Neural crest cell (in vitro differentiated cells): ENCODE measurements around the gene TRAPPC10. TPM values are rescaled to one million over a fixed set of nuclear protein-coding genes. Genes with fewer than 3 reads are reported as not detected.

Source experiments
- DNase-seq: peaks from one replicate; pipeline ENCODE4 v3.0.0; 2021; ENCODE audit warnings: low read depth, mixed read lengths, low spot score
- H3K27ac Mint-ChIP-seq: one replicate; pipeline ENCODE4 v1.8.0; 2021; ENCODE audit warnings: mild to moderate bottlenecking, mixed read lengths; ENCODE audit not compliant: unreplicated experiment
- H3K27me3 Mint-ChIP-seq: 2 replicates; pipeline ENCODE4 v1.8.0; 2021; ENCODE audit warnings: low read depth, mild to moderate bottlenecking, mixed read lengths
- H3K36me3 Mint-ChIP-seq: 2 replicates; pipeline ENCODE4 v1.8.0; 2021; ENCODE audit warnings: low read depth, mild to moderate bottlenecking, mixed read lengths
- H3K4me1 Mint-ChIP-seq: 2 replicates; pipeline ENCODE4 v1.8.0; 2021; ENCODE audit warnings: mixed read lengths
- H3K4me3 Mint-ChIP-seq: one replicate; pipeline ENCODE4 v1.8.0; 2021; ENCODE audit warnings: mild to moderate bottlenecking, mixed read lengths
- H3K9me3 Mint-ChIP-seq: 2 replicates; pipeline ENCODE4 v1.8.0; 2021; ENCODE audit warnings: mixed read lengths
- CTCF ChIP-seq: fragments of 200-600 bp; sonication (generic); conservative IDR thresholded peaks from 2 replicates; pipeline ENCODE4 v1.5.0; 2021; ENCODE audit warnings: antibody characterized with exemption, mild to moderate bottlenecking
- long read RNA-seq: library from polyadenylated mRNA; unstranded; transcript quantifications from one replicate; pipeline ENCODE4 v2.0.0, GENCODE V29; 2020
- total RNA-seq: library from RNA; stranded (reverse); gene quantifications from 2 replicates; pipeline ENCODE4 v1.2.1, GENCODE V29; 2021

Gene TRAPPC10
- total RNA-seq, result 35.1 and 36.7 TPM in 2 replicates
- long read RNA-seq, partial matches to known transcripts, result 1 of 3 reads
- long read RNA-seq, other reads (novel, unspliced or antisense), result 2 of 3 reads

GRCh38 chr21:44011579-44012473, at the start of gene TRAPPC10:
Gene TRAPPC10 (plus strand): TSS chr21:44012309. CDS start chr21:44012494, 185 bp downstream.
- no peaks in the 10 kb centered on the region for H3K9me3 Mint-ChIP-seq
- H3K4me1 Mint-ChIP-seq, result peaks cover 33% of the 10 kb centered on the region
- no peaks in the 10 kb centered on the region for H3K27me3 Mint-ChIP-seq
- H3K27ac Mint-ChIP-seq, result peak within 1 kb of the TSS; percentile 89
- TF ChIP-seq CTCF, result no peak
- H3K36me3 Mint-ChIP-seq, result no peaks in the 10 kb centered on the region
- peak; percentile 68 for DNase-seq
- peak within 1 kb of the TSS; percentile 92 for H3K4me3 Mint-ChIP-seq

- no peaks in the 10 kb centered on the region for H3K4me1 Mint-ChIP-seq
Measured at GRCh38 chr21:43965911-43966585, 46.1 kb upstream of the TRAPPC10 start.

GRCh38 chr21:43966946-43967512, 45.1 kb upstream of the TRAPPC10 start:
- no peak overlapping the region for H3K4me3 Mint-ChIP-seq
- no peaks in the 10 kb centered on the region for H3K4me1 Mint-ChIP-seq
- H3K27me3 Mint-ChIP-seq, result no peaks in the 10 kb centered on the region
- H3K9me3 Mint-ChIP-seq, result no peaks in the 10 kb centered on the region
- peaks cover 8% of the 10 kb centered on the region for H3K36me3 Mint-ChIP-seq
- DNase-seq, result no peak
- TF ChIP-seq CTCF, result no peak
- no peak overlapping the region for H3K27ac Mint-ChIP-seq

More at GRCh38 chr21:43965911-43966585, 46.1 kb upstream of the TRAPPC10 start:
- H3K27ac Mint-ChIP-seq, result no peak overlapping the region
- H3K4me3 Mint-ChIP-seq, result no peak overlapping the region
- H3K9me3 Mint-ChIP-seq, result no peaks in the 10 kb centered on the region
- H3K36me3 Mint-ChIP-seq, result peaks cover 8% of the 10 kb centered on the region
- DNase-seq, result no peak
- H3K27me3 Mint-ChIP-seq, result no peaks in the 10 kb centered on the region
- TF ChIP-seq CTCF, result no peak

- no peak for TF ChIP-seq CTCF
- Mint-ChIP-seq H3K9me3 (no peaks in the 10 kb centered on the region), H3K36me3 (peaks cover 4% of the 10 kb centered on the region), H3K27ac (no peak overlapping the region), H3K4me3 (no peak overlapping the region), H3K27me3 (no peaks in the 10 kb centered on the region), H3K4me1 (no peaks in the 10 kb centered on the region)
- no peak for DNase-seq
Measured at GRCh38 chr21:43967981-43968380, 44.1 kb upstream of the TRAPPC10 start.

GRCh38 chr21:43968410-43969114, 43.5 kb upstream of the TRAPPC10 start:
- H3K4me1 Mint-ChIP-seq, result no peaks in the 10 kb centered on the region
- no peaks in the 10 kb centered on the region for H3K27me3 Mint-ChIP-seq
- H3K27ac Mint-ChIP-seq, result no peak overlapping the region
- no peaks in the 10 kb centered on the region for H3K9me3 Mint-ChIP-seq
- H3K4me3 Mint-ChIP-seq, result no peak overlapping the region
- no peak for TF ChIP-seq CTCF
- no peak for DNase-seq
- peaks cover 2% of the 10 kb centered on the region for H3K36me3 Mint-ChIP-seq
